ENCODE measurements around the gene OLFML2A.
"Not testable (repeated sequence)": the region's sequence is repeated elsewhere in the genome, so short reads cannot be mapped to it uniquely, and the experiment has no call there.

Gene OLFML2A
- long read RNA-seq, result 0 reads

GRCh38 chr9:124776954-124777648, at the start of gene OLFML2A:
OLFML2A (plus strand) TSS chr9:124777133; CDS start chr9:124777271, 138 bp downstream.
- peaks cover 3% of the 10 kb centered on the region for H3K27me3 ChIP-seq (ENCODE audit: insufficient read depth, poor library complexity, severe bottlenecking)
- TF ChIP-seq, protein P1, sequence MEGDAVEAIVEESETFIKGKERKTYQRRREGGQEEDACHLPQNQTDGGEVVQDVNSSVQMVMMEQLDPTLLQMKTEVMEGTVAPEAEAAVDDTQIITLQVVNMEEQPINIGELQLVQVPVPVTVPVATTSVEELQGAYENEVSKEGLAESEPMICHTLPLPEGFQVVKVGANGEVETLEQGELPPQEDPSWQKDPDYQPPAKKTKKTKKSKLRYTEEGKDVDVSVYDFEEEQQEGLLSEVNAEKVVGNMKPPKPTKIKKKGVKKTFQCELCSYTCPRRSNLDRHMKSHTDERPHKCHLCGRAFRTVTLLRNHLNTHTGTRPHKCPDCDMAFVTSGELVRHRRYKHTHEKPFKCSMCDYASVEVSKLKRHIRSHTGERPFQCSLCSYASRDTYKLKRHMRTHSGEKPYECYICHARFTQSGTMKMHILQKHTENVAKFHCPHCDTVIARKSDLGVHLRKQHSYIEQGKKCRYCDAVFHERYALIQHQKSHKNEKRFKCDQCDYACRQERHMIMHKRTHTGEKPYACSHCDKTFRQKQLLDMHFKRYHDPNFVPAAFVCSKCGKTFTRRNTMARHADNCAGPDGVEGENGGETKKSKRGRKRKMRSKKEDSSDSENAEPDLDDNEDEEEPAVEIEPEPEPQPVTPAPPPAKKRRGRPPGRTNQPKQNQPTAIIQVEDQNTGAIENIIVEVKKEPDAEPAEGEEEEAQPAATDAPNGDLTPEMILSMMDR (IDR thresholded peaks at IDR 0.05; ENCODE audit: insufficient read depth, low read length), result peak; percentile 8
- TF ChIP-seq GABPA (IDR thresholded peaks at IDR 0.05; ENCODE audit: low read depth), result no peak
- peak within 1 kb of the TSS; percentile 38 for H3K4me3 ChIP-seq (replicated peaks; ENCODE audit: insufficient read depth, low read length)
- DNase-seq (ENCODE audit: low read depth in 1 of 2, low spot score in 1 of 2), result no peak
- no peak within 1 kb of the TSS for H3K27ac ChIP-seq (replicated peaks)

GRCh38 chr9:124730772-124731171, 46.2 kb upstream of the OLFML2A start:
- Histone ChIP-seq H3K27ac (replicated peaks) (no peak overlapping the region), H3K4me3 (replicated peaks; ENCODE audit: insufficient read depth, low read length) (no peak overlapping the region)

DNA sequence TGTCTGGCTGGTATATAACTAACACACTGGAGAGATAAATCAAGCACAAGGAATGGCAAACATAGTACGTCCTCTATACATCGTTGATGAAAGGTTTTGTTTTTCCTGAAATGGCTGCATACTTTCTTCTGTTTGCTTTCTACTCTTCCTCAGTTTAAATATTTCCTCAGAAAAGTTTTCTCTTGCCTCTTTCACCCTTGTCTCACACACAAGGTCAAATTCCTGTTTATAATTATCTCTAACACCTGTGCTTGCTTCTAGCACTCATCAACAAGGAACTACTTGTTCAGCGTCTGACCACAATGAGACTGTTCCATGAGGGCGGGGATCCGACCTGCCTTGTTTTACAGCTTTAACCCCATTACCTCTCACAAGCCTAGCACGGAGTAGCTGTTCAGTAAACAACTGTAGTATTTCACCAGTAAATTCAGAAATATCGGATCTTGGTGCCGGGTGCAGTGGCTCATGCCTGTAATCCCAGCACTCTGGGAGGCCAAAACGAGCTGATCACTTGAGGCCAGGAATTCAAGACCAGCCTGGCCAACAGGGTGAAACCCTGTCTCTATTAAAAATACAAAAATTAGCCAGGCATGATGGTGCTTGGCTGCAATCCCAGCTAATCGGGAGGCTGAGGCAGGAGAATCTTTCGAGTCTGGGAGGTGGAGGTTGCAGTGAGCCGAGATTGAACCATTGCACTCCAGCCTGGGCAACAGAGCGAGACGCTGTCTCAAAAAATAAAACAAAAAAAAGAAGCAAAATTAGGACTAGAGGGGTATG, 42.8 kb upstream of the OLFML2A start:
- TF ChIP-seq GABPA (IDR thresholded peaks at IDR 0.05; ENCODE audit: low read depth), result no peak
- no peak for TF ChIP-seq REST (IDR thresholded peaks at IDR 0.05; ENCODE audit: insufficient replicate concordance, low read depth)
- TF ChIP-seq POLR2AphosphoS5 (IDR thresholded peaks at IDR 0.05; ENCODE audit: low read depth), result no peak
- TF ChIP-seq SPI1 (IDR thresholded peaks at IDR 0.05; ENCODE audit: borderline replicate concordance, low read depth), result no peak
- TF ChIP-seq, protein P1 (IDR thresholded peaks at IDR 0.05; ENCODE audit: insufficient read depth, low read length), result no peak
- H3K4me3 ChIP-seq (replicated peaks; ENCODE audit: insufficient read depth, low read length), result no peak overlapping the region
- H3K27me3 ChIP-seq (ENCODE audit: insufficient read depth, poor library complexity, severe bottlenecking), result no peaks in the 10 kb centered on the region
- peak in 1 of 2 experiments; percentile 38 for DNase-seq (ENCODE audit: low read depth in 1 of 2, low spot score in 1 of 2)
- no peak overlapping the region for H3K27ac ChIP-seq (replicated peaks)

More at GRCh38 chr9:124730772-124731171, 46.2 kb upstream of the OLFML2A start:
- H3K27me3 ChIP-seq (ENCODE audit: insufficient read depth, poor library complexity, severe bottlenecking), result no peaks in the 10 kb centered on the region
- no peak for DNase-seq (ENCODE audit: low read depth in 1 of 2, low spot score in 1 of 2)
- TF ChIP-seq GABPA (IDR thresholded peaks at IDR 0.05; ENCODE audit: low read depth) (no peak), REST (IDR thresholded peaks at IDR 0.05; ENCODE audit: insufficient replicate concordance, low read depth) (no peak), POLR2AphosphoS5 (IDR thresholded peaks at IDR 0.05; ENCODE audit: low read depth) (no peak), SPI1 (IDR thresholded peaks at IDR 0.05; ENCODE audit: borderline replicate concordance, low read depth) (no peak)
- TF ChIP-seq, protein P1 (IDR thresholded peaks at IDR 0.05; ENCODE audit: insufficient read depth, low read length), result no peak

DNA sequence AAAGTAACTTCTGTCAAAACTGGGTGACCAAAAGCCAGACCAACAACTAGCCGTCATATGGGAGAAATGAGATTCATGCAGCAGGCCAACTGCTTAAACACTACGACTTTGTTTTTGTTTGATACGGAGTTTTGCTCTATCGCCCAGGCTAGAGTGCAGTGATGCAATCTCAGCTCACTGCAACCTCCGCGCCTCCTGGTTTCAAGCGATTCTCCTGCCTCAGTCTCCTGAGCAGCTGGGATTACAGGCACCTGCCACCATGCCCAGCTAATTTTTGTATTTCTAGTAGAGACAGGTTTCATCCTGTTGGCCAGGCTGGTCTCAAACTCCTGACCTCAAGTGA, 42.2 kb upstream of the OLFML2A start:
- H3K4me3 ChIP-seq (replicated peaks; ENCODE audit: insufficient read depth, low read length); DNase-seq (ENCODE audit: low read depth in 1 of 2, low spot score in 1 of 2); H3K27ac ChIP-seq (replicated peaks); H3K27me3 ChIP-seq (ENCODE audit: insufficient read depth, poor library complexity, severe bottlenecking): not testable (repeated sequence)

All from HL-60 (cell line).